ENCODE results near the gene TCERG1L.

The TCERG1L gene

DNA sequence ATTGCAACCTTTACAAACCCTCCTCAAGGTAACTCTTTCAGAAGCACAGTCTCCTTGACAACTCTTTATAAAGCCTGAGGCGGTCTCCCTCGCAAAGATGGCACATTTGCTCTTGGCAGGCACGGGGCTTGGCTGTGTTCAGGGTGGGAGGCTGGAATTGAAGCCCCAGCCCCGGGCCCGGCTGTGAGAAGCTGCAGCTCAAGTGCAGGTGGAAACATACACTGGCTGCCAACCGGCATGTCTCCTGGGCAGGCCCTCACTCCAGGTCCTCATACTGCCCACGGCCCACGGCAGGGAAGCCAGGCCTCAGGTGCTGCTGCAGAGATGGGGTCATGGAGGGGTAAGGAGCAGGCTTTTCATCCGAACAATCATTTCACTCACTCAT, 194.5 kb downstream of the TCERG1L start:
- Histone ChIP-seq H3K9me3 (ENCODE audit: low read length) (no peaks in the 10 kb centered on the region), H2AFZ (ENCODE audit: low read depth, low read length) (no peak overlapping the region), H3K27me3 (ENCODE audit: insufficient read depth, low read length) (peaks cover 2% of the 10 kb centered on the region), H3K36me3 (ENCODE audit: insufficient read depth, low read length) (no peaks in the 10 kb centered on the region), H3K4me1 (ENCODE audit: insufficient read depth, low read length) (no peaks in the 10 kb centered on the region), H3K4me3 (ENCODE audit: low read length) (no peak overlapping the region)

DNA sequence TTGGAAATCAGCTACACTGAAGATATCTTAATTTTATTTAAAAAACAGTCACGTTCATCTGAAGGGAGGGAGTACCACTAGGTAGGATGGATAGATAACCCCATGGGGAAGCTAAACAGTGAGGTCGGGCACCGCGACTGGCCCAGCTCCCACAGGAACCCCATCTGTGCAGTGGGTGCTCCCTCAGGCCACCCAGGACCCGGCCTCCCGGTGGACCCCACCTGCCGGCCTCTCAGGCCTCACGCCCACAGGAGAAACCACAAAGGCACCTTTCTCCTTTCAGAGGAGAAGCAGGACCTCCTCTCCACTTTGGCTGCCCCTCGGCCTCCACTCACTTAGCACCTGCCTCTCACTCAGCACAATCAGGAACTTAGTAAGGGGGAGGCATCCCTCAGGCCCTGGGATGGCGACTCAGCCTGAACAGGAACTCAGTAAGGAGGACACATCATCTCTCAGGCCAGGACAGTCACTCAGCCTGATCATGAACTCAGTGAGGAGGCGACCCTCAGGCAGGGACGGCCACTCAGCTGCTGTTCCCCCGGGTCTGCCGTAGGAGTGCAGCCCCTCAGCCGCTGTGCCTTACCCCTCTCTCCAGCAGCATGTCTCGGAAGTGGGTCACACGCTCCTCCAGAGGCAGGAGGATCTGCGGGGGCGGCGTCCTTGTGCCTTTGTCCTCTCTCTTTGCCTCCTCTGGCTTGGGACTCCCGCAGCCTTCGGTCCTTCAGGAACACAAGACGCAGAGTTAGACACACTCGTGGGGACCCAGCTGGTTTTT, 195.1 kb downstream of the TCERG1L start:
- Histone ChIP-seq H3K27me3 (ENCODE audit: insufficient read depth, low read length) (peaks cover 2% of the 10 kb centered on the region), H2AFZ (ENCODE audit: low read depth, low read length) (no peak overlapping the region), H3K4me1 (ENCODE audit: insufficient read depth, low read length) (no peaks in the 10 kb centered on the region), H3K36me3 (ENCODE audit: insufficient read depth, low read length) (no peaks in the 10 kb centered on the region), H3K9me3 (ENCODE audit: low read length) (no peaks in the 10 kb centered on the region), H3K4me3 (ENCODE audit: low read length) (no peak overlapping the region)

DNA sequence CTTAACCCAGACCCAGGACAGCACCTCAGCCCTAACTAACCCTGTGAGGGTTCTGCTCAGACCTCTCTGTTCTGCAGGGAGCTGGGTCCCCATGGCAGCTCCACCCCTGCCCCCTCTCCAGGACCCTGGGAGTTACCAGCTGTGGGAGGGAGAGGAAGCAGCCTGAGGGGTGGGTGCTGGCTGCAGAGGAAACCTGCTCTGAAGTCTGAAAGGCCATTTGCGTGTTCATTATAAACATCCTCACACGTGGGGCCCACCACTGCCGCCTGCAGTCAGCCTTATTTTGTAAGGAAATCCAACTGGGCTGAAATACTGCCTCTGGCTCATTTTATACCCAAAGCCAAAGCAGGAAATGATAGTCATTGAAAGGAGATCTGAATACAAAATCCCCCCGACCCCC, 195.7 kb downstream of the TCERG1L start:
- peaks cover 2% of the 10 kb centered on the region for H3K27me3 ChIP-seq (ENCODE audit: insufficient read depth, low read length)
- H2AFZ ChIP-seq (ENCODE audit: low read depth, low read length), result no peak overlapping the region
- H3K4me1 ChIP-seq (ENCODE audit: insufficient read depth, low read length), result no peaks in the 10 kb centered on the region
- H3K4me3 ChIP-seq (ENCODE audit: low read length), result no peak overlapping the region
- H3K36me3 ChIP-seq (ENCODE audit: insufficient read depth, low read length), result no peaks in the 10 kb centered on the region
- no peaks in the 10 kb centered on the region for H3K9me3 ChIP-seq (ENCODE audit: low read length)

DNA sequence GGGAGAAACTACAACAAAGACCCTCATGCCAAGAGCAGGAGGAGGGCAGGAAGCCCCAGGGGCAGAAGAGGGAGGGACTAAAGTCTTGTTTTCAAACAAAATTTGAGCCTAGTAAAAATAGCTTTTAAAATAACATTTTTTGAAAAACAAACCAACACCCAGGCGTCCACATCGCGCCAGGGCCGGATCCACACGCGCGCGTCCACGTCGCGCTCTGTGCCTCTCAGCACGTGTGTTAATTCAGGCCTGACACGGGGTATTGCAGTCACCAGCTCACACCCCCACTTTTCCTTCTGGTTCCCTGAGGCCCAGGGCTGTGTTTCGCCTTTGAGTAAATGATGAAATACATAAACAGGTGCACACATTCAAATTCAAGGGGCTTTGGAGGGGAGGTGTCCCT, 196.2 kb downstream of the TCERG1L start:
- no peaks in the 10 kb centered on the region for H3K4me1 ChIP-seq (ENCODE audit: insufficient read depth, low read length)
- peaks cover 2% of the 10 kb centered on the region for H3K27me3 ChIP-seq (ENCODE audit: insufficient read depth, low read length)
- no peaks in the 10 kb centered on the region for H3K9me3 ChIP-seq (ENCODE audit: low read length)
- H3K4me3 ChIP-seq (ENCODE audit: low read length), result no peak overlapping the region
- H2AFZ ChIP-seq (ENCODE audit: low read depth, low read length), result no peak overlapping the region
- no peaks in the 10 kb centered on the region for H3K36me3 ChIP-seq (ENCODE audit: insufficient read depth, low read length)

DNA sequence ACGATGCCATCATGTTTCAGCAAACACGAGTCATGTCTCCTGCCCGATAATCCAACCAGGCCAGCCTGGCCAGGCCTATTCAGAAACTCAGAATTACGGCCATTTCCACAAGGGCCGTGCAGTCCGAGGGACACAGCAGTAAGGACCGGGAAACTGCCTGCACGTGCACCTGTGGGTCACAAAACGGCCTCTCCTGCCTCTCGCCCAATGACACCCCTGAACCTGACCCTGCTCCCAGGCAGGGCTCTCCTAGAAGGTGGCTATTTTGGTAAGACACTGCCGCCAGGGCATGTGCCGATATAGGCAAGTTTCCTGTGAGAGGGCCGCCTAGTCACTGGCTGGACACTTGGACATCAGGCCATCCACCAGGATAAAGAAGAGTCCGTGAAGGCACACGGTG, 196.7 kb downstream of the TCERG1L start:
- Histone ChIP-seq H3K4me1 (ENCODE audit: insufficient read depth, low read length) (no peaks in the 10 kb centered on the region), H2AFZ (ENCODE audit: low read depth, low read length) (no peak overlapping the region), H3K36me3 (ENCODE audit: insufficient read depth, low read length) (no peaks in the 10 kb centered on the region), H3K27me3 (ENCODE audit: insufficient read depth, low read length) (peaks cover 2% of the 10 kb centered on the region), H3K4me3 (ENCODE audit: low read length) (no peak overlapping the region), H3K9me3 (ENCODE audit: low read length) (no peaks in the 10 kb centered on the region)

DNA sequence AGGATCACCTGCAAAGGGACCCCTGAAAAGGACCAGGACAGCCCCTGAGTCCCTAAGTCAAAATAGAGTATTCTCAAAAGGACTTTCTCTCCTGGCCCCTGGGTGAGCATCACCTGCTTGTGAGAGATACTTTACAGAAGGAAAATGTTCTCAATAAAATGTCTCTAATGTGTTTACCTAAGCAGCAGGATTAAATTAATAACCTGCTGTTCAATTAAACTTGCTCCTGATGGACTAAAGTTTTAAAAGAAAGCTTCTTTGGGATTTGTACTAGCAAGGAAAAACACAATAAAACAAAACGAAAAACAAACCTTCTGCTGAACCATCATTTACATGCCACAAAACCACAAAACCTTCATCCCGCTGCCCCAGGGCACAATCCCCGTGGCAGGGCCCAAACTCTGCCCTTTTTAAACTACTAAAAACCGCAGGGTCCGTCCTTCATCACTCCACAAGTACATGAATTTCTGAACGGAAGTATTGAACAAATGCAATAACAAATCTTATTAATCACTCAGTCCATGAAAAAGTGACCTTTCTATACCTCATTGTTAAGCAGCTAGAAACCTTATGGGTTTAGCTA, 197.7 kb downstream of the TCERG1L start:
- Histone ChIP-seq H3K4me3 (ENCODE audit: low read length) (no peak overlapping the region), H2AFZ (ENCODE audit: low read depth, low read length) (no peak overlapping the region), H3K9me3 (ENCODE audit: low read length) (no peaks in the 10 kb centered on the region), H3K36me3 (ENCODE audit: insufficient read depth, low read length) (no peaks in the 10 kb centered on the region), H3K27me3 (ENCODE audit: insufficient read depth, low read length) (peaks cover 2% of the 10 kb centered on the region), H3K4me1 (ENCODE audit: insufficient read depth, low read length) (no peaks in the 10 kb centered on the region)

DNA sequence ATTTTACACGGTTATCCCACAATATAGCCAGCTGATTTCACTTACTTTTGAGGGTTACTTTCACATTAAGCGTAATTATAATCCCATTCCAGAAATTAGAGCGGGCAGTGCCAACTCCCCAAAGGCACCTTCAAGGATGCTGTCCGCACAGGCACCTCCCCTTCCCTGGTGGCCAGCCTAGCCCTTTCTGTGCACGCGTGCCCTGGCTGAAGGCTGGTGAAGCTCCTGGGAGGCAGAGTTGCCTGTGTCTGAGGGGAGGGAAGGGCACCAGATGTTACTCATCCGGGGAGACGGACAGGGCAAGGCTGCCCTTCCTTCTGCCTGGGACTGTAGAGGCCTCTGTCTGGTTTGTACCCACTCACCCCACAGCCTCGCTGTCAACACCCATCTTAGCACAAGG, 198.4 kb downstream of the TCERG1L start:
- no peaks in the 10 kb centered on the region for H3K9me3 ChIP-seq (ENCODE audit: low read length)
- no peak overlapping the region for H3K4me3 ChIP-seq (ENCODE audit: low read length)
- no peak overlapping the region for H2AFZ ChIP-seq (ENCODE audit: low read depth, low read length)
- H3K4me1 ChIP-seq (ENCODE audit: insufficient read depth, low read length), result no peaks in the 10 kb centered on the region
- H3K27me3 ChIP-seq (ENCODE audit: insufficient read depth, low read length), result peaks cover 2% of the 10 kb centered on the region
- H3K36me3 ChIP-seq (ENCODE audit: insufficient read depth, low read length), result no peaks in the 10 kb centered on the region

DNA sequence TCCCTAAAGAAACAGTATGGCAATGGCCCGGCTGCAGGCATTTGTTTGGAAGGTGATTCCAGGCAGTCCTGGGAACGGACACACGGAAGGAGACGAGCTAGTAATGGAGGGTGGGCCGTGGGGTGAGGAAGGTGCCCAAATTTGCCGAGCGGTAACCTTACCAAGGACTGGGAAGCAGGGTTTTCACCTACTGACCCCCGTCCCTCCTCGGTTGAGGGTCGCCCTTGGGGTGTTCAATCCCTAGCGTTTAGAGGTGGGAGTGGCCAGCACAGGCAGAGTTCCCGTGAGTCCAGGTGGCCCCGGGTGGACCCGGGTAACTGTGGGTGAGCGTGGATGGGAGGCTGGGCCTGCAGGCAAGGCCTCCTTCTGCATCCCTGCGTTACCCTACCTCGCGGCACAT, 198.8 kb downstream of the TCERG1L start:
- H3K36me3 ChIP-seq (ENCODE audit: insufficient read depth, low read length), result no peaks in the 10 kb centered on the region
- peaks cover 2% of the 10 kb centered on the region for H3K27me3 ChIP-seq (ENCODE audit: insufficient read depth, low read length)
- no peak overlapping the region for H2AFZ ChIP-seq (ENCODE audit: low read depth, low read length)
- H3K9me3 ChIP-seq (ENCODE audit: low read length), result no peaks in the 10 kb centered on the region
- H3K4me1 ChIP-seq (ENCODE audit: insufficient read depth, low read length), result no peaks in the 10 kb centered on the region
- H3K4me3 ChIP-seq (ENCODE audit: low read length), result no peak overlapping the region

DNA sequence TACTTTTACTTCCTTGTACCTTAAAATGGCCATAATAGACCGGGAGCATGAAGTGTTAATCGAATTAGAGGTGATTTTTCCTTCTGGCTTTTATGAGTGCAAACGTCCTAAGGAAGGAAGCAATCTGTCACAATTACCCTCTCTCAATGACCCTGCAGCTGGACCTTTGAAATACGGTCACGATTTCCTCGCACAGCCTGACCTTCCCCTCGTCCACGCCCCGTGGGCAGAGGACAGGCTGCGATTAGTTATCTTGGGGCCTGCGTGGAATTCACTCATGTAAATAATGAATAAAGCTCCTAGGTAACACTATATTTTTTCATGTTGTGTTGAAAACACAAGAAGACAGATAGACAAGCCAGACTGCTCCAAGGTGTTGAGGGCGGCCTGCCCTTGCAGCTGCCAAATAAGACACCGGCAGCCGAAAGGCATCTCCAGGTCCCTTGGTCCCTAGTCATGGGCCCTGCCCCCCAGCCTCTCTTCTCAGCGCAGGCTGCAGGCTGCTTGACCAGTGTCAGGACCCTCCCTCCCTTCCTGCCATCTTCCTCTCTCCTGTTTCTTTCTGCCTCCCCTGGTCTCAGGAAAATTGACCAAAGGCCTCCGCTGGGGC, 199.9 kb downstream of the TCERG1L start:
- Histone ChIP-seq H3K9me3 (ENCODE audit: low read length) (no peaks in the 10 kb centered on the region), H3K36me3 (ENCODE audit: insufficient read depth, low read length) (no peaks in the 10 kb centered on the region), H3K27me3 (ENCODE audit: insufficient read depth, low read length) (no peaks in the 10 kb centered on the region), H3K4me3 (ENCODE audit: low read length) (no peak overlapping the region), H3K4me1 (ENCODE audit: insufficient read depth, low read length) (no peaks in the 10 kb centered on the region), H2AFZ (ENCODE audit: low read depth, low read length) (no peak overlapping the region)

DNA sequence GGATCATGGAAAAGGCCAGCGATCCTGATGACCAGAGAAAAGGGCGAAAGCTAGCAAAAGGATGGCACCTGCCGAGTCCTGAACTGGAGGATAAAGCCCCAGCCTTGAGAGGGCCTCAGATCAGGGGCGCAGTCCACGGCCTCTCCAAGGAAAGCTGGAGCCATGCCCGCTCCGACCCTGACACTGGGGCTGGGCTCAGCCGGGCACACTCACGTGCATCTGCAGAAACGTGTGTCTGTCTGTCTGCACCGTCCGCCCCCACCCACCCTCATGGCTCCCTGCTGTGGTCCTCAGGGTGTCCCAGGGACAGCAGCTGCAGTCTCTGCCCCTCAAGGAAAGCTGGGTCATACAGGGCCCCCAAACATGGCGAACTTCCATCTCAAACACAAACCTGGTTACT, 200.5 kb downstream of the TCERG1L start:
- Histone ChIP-seq H3K4me3 (ENCODE audit: low read length) (no peak overlapping the region), H3K27me3 (ENCODE audit: insufficient read depth, low read length) (no peaks in the 10 kb centered on the region), H3K9me3 (ENCODE audit: low read length) (no peaks in the 10 kb centered on the region), H3K36me3 (ENCODE audit: insufficient read depth, low read length) (no peaks in the 10 kb centered on the region), H3K4me1 (ENCODE audit: insufficient read depth, low read length) (no peaks in the 10 kb centered on the region), H2AFZ (ENCODE audit: low read depth, low read length) (no peak overlapping the region)

DNA sequence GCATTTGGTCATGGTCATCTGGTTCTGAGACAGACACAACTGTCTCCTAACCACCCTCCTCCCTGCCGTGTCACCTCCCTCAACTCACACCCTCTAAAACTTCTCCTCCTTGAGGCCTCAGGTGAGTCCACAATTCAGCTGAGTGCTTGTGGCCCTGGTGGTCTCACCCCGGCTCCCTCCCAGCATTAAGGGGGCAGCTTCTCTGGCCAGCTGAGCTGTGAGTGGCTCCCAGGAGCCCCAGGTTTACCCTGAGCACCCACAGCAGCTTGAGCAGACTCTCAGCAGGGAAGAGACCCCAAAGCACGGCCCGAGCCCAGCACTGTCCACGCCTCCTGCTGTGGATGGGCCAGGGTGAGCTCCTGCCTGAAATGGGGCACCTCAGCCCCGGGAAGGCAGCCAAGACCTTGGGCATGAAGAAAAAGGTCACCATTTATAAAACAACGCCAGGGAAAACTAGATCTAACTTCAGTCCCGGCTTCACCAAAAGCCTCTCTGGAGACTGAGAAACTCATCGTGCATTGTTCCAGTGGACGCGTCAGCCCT, 201.2 kb downstream of the TCERG1L start:
- no peaks in the 10 kb centered on the region for H3K9me3 ChIP-seq (ENCODE audit: low read length)
- H3K4me3 ChIP-seq (ENCODE audit: low read length), result no peak overlapping the region
- no peaks in the 10 kb centered on the region for H3K27me3 ChIP-seq (ENCODE audit: insufficient read depth, low read length)
- no peak overlapping the region for H2AFZ ChIP-seq (ENCODE audit: low read depth, low read length)
- H3K36me3 ChIP-seq (ENCODE audit: insufficient read depth, low read length), result no peaks in the 10 kb centered on the region
- H3K4me1 ChIP-seq (ENCODE audit: insufficient read depth, low read length), result no peaks in the 10 kb centered on the region

DNA sequence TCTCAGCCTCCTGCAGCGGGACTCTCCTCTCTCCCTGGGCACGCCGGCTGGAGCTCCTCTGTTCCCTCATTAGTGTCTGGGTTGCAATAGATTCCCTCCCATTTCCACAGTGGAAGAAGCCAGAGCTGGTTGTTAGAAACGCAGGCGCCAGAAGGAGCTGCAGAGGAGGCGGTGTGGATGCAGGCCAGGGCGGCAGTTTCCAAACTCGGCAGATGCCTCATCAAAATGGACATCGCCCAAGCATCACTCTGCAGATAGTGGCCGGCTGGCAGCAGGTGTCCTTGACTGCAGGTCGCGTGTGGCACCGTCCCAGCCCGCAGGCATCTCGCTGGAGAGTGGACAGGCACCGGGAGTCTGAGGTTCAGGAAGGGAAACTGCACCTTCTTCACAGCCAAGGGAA, 201.8 kb downstream of the TCERG1L start:
- no peak overlapping the region for H2AFZ ChIP-seq (ENCODE audit: low read depth, low read length)
- H3K4me1 ChIP-seq (ENCODE audit: insufficient read depth, low read length), result no peaks in the 10 kb centered on the region
- no peaks in the 10 kb centered on the region for H3K9me3 ChIP-seq (ENCODE audit: low read length)
- H3K4me3 ChIP-seq (ENCODE audit: low read length), result no peak overlapping the region
- no peaks in the 10 kb centered on the region for H3K27me3 ChIP-seq (ENCODE audit: insufficient read depth, low read length)
- H3K36me3 ChIP-seq (ENCODE audit: insufficient read depth, low read length), result no peaks in the 10 kb centered on the region

DNA sequence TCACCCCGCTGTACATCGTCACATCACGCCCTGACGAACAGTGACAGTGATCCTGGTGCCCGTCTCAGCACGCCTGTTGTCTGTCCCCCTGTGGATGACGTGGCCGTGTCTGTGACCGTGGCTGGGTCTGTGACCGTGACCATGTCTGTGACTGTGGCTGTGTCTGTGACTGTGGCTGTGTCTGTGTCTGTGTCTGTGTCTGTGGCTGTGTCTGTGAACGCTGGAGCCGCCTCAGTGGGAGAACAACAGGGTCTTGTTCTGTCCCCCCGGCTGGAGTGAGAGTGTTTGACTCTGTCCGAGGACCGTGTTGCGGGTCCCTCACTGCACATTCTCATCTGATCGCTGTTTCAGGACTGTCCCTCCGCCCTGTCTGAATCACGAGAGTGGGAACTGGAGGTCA, 202.2 kb downstream of the TCERG1L start:
- Histone ChIP-seq H3K27me3 (ENCODE audit: insufficient read depth, low read length) (no peaks in the 10 kb centered on the region), H3K4me1 (ENCODE audit: insufficient read depth, low read length) (no peaks in the 10 kb centered on the region), H3K4me3 (ENCODE audit: low read length) (no peak overlapping the region), H3K36me3 (ENCODE audit: insufficient read depth, low read length) (no peaks in the 10 kb centered on the region), H2AFZ (ENCODE audit: low read depth, low read length) (no peak overlapping the region), H3K9me3 (ENCODE audit: low read length) (no peaks in the 10 kb centered on the region)

All from neuron (in vitro differentiated cells).